Left forelimb (tissue), 1 donor: Measurements from ENCODE around the gene CALCB.

Experiments
- DNase-seq: peaks from one replicate; pipeline ENCODE4 v3.0.0-alpha.2; 2018; ENCODE audit warnings: low spot score

The CALCB gene

GRCh38 chr11:15118431-15118830, 45.0 kb downstream of the CALCB start:
- DNase-seq = no peak

DNA sequence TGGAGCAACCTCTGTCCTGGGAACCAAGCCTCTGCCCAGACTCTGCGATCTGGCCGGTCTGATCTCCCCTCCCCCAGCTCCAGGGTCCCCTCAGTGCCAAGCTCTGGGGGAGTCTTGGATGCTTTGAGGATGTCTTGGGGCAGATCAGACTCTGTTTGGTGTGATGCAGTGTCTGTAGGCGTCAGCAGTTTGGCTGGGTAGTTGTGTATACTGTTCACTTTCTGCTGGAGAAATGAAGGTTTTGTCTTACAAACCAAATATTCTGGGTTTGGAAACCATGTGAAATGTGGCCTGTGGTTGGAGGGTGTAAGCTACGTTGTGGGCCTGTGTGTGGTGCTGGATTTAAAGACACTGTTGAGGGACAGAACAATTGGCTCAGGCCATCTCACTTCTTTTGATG, 46.0 kb downstream of the CALCB start:
- DNase-seq = no peak

DNA sequence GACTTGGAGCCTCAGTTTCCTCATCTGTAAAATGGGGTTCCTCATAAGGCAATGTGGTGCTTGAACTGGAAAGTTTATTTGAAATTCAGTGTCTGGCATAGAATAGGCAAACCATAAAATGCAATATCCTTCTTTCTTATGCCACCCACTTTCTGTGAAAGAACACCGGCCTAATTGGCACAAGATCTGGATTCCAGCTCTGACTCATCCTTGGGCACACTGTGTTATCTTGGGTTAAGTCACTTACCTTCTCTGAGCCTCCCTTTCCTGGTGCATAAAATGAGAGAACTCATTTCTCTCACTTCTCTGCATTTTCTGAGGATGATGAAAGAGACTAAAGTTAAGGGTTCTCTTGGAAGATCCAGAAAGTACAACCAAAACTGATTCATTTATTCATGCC, 46.4 kb downstream of the CALCB start:
- DNase-seq = no peak

DNA sequence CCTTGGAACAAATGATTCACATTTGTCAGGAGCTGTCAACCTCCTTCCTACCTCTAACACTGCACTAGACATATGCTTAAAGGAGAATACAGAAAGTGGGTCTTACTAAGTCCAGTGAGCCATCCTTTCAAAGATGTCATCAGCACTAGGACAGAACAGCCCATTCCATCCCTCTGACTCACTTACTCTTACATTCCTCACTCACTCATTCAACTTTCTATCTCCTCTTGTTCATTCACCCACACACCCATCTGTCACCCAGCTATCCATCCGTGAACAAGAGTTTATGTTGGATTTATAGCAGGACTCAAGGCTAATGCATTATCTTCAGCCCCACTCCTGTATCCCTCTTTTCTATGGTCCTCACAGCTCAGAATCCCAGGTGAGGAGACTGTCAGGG, 50.5 kb downstream of the CALCB start:
- no peak for DNase-seq

GRCh38 chr11:15124528-15124927, 51.1 kb downstream of the CALCB start:
- DNase-seq = no peak

DNA sequence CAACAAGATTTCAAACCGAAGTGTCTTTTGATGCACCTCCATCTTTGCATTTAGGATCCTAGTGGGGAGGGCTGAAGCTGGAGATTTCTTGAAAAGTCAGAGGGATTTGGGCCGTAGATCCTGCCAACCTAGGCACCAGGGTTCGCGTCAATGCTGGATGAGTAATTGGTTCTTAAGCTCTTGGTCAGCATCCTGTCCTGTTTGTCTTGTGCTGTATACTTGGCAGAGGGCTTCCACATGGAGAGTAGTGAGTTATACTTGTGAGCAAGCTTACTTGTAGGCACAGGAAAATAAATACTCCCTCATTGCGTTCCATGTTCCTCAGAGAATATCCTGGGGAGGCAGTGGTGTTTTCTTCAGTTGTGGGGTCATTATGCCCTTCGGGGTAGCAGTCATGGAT, 53.9 kb downstream of the CALCB start:
- no peak for DNase-seq
